IPS-18a (cell line): ENCODE results near the gene CA5B.
"Not testable (repeated sequence)": the region's sequence is repeated elsewhere in the genome, so short reads cannot be mapped to it uniquely, and the experiment has no call there.

Experiments
- H3K27ac ChIP-seq: one replicate; pipeline ENCODE4 v1.5.1; 2013; ENCODE audit warnings: low read length
- H3K27me3 ChIP-seq: one replicate; pipeline ENCODE4 v1.6.1; 2013; ENCODE audit warnings: mild to moderate bottlenecking, low read length; ENCODE audit not compliant: control insufficient read depth, insufficient read depth
- H3K36me3 ChIP-seq: one replicate; pipeline ENCODE4 v1.6.1; 2013; ENCODE audit warnings: low read depth, low read length; ENCODE audit not compliant: control insufficient read depth
- H3K4me1 ChIP-seq: one replicate; pipeline ENCODE4 v1.6.1; 2013; ENCODE audit warnings: low read depth, low read length; ENCODE audit not compliant: control insufficient read depth
- H3K4me3 ChIP-seq: one replicate; pipeline ENCODE4 v1.5.1; 2013; ENCODE audit warnings: low read length
- H3K9ac ChIP-seq: one replicate; pipeline ENCODE4 v1.6.1; 2013; ENCODE audit warnings: mild to moderate bottlenecking, low read length, moderate library complexity
- H3K9me3 ChIP-seq: one replicate; pipeline ENCODE4 v1.6.1; 2013; ENCODE audit warnings: low read depth, low read length; ENCODE audit not compliant: control insufficient read depth

The CA5B gene

DNA sequence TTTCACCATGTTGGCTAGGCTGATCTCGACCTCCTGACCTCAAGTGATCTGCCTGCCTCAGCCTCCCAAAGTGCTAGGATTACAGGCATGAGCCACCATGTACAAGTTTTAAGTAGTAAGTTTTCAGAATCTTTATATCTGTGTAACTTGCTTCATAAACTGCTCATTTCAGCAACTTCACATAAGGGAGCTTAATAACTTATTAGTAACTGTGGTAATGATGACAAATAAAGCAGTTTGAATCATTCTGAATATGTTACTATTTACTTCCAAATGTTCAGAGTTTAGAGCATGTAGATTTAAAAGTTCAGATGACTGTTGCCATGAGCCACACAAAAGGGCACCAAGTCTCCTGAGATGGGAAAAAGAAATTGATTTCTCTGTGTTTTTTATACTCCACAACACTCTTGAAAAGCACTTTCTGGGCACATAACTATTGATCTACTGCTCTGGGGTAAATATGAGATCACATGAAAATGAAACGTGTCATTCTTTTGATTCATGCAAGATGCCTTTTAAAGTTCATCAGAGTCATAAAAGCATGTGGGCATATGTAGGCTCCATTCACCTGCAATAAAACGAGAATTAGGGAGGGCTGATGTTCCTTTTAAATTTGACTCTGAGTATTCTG, 14.1 kb upstream of the CA5B start:
- H3K4me3 ChIP-seq = no peak overlapping the region
- no peaks in the 10 kb centered on the region for H3K9me3 ChIP-seq
- H3K27ac ChIP-seq = no peak overlapping the region
- no peaks in the 10 kb centered on the region for H3K27me3 ChIP-seq
- H3K36me3 ChIP-seq = no peaks in the 10 kb centered on the region
- no peak overlapping the region for H3K9ac ChIP-seq
- H3K4me1 ChIP-seq = peaks cover 6% of the 10 kb centered on the region

DNA sequence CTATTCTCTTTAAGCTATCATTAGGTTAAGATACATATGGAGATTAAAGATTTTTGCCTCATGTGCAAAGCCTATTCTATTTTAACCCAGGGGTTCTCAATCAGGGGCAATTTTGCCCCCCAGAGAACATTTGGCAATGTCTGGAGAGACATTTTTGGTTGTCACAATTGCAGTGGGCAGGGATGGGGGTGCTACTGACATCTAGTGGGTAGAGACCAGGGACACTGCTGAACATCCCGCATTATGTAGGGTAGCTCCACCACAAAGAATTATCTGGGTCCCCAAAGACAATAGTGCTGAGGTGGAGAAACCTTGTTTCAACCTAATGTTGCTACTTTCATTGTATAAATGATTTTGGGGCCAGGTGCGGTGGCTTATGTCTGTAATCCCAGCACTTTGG, 13.2 kb upstream of the CA5B start:
- Histone ChIP-seq H3K4me1 (no peaks in the 10 kb centered on the region), H3K9me3 (no peaks in the 10 kb centered on the region), H3K9ac (no peak overlapping the region), H3K36me3 (no peaks in the 10 kb centered on the region), H3K4me3 (no peak overlapping the region), H3K27ac (no peak overlapping the region), H3K27me3 (no peaks in the 10 kb centered on the region)

- not testable (repeated sequence) for H3K27ac ChIP-seq, H3K36me3 ChIP-seq, H3K4me1 ChIP-seq, H3K27me3 ChIP-seq, H3K9me3 ChIP-seq, H3K4me3 ChIP-seq, H3K9ac ChIP-seq
Measured at GRCh38 chrX:15731368-15731767, 6.7 kb upstream of the CA5B start.

GRCh38 chrX:15737190-15737958, 696 bp upstream of the CA5B start:
- Histone ChIP-seq H3K27me3 (peaks cover 10% of the 10 kb centered on the region), H3K4me1 (peaks cover 9% of the 10 kb centered on the region), H3K4me3 (peak overlapping the region; percentile 40), H3K36me3 (no peaks in the 10 kb centered on the region), H3K9me3 (no peaks in the 10 kb centered on the region), H3K27ac (no peak overlapping the region), H3K9ac (no peak overlapping the region)

- H3K27ac ChIP-seq = no peak overlapping the region
- no peaks in the 10 kb centered on the region for H3K9me3 ChIP-seq
Measured at GRCh38 chrX:15739886-15740285, 1.8 kb downstream of the CA5B start.

DNA sequence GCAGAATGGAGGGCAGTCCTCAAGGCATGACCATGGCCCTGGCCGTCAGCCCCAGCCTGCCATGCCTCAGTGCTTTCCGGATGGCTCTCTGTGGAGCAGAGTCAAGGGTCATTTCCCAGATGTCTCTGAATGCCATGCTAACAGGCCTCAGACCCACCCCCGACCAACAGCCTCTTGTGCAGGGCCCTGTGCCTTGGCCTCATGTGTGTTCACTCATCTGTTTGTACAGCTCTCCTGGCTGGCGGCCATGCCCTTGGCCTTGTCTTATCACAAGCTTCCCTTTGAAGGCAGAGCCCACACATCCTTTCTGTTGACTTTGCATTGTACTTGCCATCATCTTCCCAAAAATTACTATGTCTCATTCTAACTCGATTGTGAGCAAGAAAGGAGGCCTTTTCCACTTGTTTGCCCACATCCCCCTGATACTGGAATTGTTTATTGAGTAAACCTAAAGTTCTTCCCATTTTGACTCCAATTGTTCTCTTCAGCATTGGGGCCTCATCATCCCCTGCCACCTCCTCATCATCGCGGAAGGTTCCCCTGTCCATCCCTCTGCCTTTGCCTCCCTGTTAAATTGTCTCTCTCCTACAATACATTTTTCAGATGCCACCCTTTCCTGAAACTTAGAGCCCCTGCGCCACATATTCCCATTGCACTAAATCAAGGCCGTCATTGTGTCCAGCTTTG, 6.3 kb downstream of the CA5B start:
- Histone ChIP-seq H3K27ac (no peak overlapping the region), H3K9me3 (no peaks in the 10 kb centered on the region), H3K4me3 (no peak overlapping the region), H3K27me3 (peaks cover 2% of the 10 kb centered on the region), H3K9ac (no peak overlapping the region), H3K4me1 (peaks cover 21% of the 10 kb centered on the region), H3K36me3 (no peaks in the 10 kb centered on the region)

More at GRCh38 chrX:15739886-15740285, 1.8 kb downstream of the CA5B start:
- Histone ChIP-seq H3K27me3 (peaks cover 10% of the 10 kb centered on the region), H3K36me3 (no peaks in the 10 kb centered on the region), H3K9ac (no peak overlapping the region), H3K4me3 (no peak overlapping the region), H3K4me1 (peaks cover 9% of the 10 kb centered on the region)

- H3K4me1 ChIP-seq = peaks cover 21% of the 10 kb centered on the region
- H3K36me3 ChIP-seq = no peaks in the 10 kb centered on the region
- H3K9ac ChIP-seq = no peak overlapping the region
- no peaks in the 10 kb centered on the region for H3K9me3 ChIP-seq
- H3K27me3 ChIP-seq = no peaks in the 10 kb centered on the region
- H3K27ac ChIP-seq = no peak overlapping the region
- no peak overlapping the region for H3K4me3 ChIP-seq
Measured at GRCh38 chrX:15745179-15745578, 7.1 kb downstream of the CA5B start.

GRCh38 chrX:15746651-15747050, 8.6 kb downstream of the CA5B start:
- H3K9me3 ChIP-seq, H3K36me3 ChIP-seq, H3K9ac ChIP-seq, H3K27me3 ChIP-seq, H3K4me3 ChIP-seq, H3K27ac ChIP-seq: not testable (repeated sequence)
- peaks cover 27% of the 10 kb centered on the region for H3K4me1 ChIP-seq

DNA sequence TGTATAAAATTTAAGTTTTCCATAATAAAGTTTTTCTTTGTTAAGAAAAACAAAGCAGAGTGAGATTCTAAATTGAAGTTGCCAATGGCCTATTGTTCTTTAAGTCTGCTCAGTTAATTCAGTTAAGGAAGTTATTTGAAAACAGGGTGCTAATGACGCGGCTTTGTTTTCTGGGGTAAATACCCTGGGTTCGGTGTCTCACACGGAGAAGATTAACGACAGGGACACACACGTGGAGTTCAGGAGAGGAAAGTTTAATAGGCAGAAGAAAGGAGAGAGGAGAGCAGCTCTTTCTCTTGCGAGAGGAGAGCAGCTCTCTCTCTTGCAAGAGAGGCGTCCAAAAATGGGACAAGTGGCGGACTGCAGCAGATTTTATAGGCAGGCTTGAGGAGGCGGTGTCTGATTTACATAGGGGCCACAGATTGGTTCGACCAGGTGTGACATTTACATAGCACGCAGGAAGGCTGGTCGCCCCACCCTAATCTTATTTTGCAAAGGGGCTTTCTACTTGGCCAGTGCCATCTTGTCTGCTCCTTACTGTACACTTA, 9.6 kb downstream of the CA5B start:
- Histone ChIP-seq H3K9ac (no peak overlapping the region), H3K27me3 (no peaks in the 10 kb centered on the region), H3K4me3 (no peak overlapping the region), H3K4me1 (peaks cover 27% of the 10 kb centered on the region), H3K9me3 (no peaks in the 10 kb centered on the region), H3K27ac (no peak overlapping the region), H3K36me3 (no peaks in the 10 kb centered on the region)

GRCh38 chrX:15748841-15749240, 10.8 kb downstream of the CA5B start:
- no peak overlapping the region for H3K27ac ChIP-seq
- H3K9me3 ChIP-seq = no peaks in the 10 kb centered on the region
- H3K4me3 ChIP-seq = no peak overlapping the region
- H3K36me3 ChIP-seq = no peaks in the 10 kb centered on the region
- H3K4me1 ChIP-seq = peaks cover 34% of the 10 kb centered on the region
- no peaks in the 10 kb centered on the region for H3K27me3 ChIP-seq
- H3K9ac ChIP-seq = no peak overlapping the region

- Histone ChIP-seq H3K9ac (no peak overlapping the region), H3K27me3 (no peaks in the 10 kb centered on the region), H3K4me3 (no peak overlapping the region), H3K4me1 (peaks cover 34% of the 10 kb centered on the region), H3K36me3 (no peaks in the 10 kb centered on the region), H3K9me3 (no peaks in the 10 kb centered on the region), H3K27ac (no peak overlapping the region)
Measured at GRCh38 chrX:15749642-15750610, 11.9 kb downstream of the CA5B start.
